ENCODE measurements around the gene PAPPA.

DNA sequence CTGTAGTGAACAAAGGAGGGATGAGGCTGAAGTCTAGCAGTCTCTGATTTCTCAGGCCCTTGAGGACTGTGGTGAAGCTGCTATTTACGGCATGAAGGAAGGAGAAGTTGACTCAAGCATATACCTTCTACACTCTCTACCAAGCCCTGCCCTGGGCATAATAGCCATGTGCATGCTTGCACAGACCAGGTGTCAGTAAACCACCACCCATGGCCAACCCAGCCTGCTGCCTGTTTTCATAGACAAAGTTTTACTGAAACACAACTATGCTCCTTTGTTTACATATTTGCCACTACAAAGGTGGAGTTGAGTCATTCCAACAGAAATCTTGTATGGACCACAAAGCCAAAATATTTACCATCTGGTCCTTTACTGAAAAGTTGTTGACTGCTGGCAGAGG, 126.9 kb downstream of the PAPPA start:
- TF ChIP-seq, protein P1, sequence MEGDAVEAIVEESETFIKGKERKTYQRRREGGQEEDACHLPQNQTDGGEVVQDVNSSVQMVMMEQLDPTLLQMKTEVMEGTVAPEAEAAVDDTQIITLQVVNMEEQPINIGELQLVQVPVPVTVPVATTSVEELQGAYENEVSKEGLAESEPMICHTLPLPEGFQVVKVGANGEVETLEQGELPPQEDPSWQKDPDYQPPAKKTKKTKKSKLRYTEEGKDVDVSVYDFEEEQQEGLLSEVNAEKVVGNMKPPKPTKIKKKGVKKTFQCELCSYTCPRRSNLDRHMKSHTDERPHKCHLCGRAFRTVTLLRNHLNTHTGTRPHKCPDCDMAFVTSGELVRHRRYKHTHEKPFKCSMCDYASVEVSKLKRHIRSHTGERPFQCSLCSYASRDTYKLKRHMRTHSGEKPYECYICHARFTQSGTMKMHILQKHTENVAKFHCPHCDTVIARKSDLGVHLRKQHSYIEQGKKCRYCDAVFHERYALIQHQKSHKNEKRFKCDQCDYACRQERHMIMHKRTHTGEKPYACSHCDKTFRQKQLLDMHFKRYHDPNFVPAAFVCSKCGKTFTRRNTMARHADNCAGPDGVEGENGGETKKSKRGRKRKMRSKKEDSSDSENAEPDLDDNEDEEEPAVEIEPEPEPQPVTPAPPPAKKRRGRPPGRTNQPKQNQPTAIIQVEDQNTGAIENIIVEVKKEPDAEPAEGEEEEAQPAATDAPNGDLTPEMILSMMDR (IDR thresholded peaks at IDR 0.05), result no peak
- no peak for TF ChIP-seq POLR2A (IDR thresholded peaks at IDR 0.05)

Data from uterus (tissue), 2 donors.